B cell (primary cell): ENCODE measurements around the gene CDX1. TPM values are rescaled to one million over a fixed set of nuclear protein-coding genes. Genes with fewer than 3 reads are reported as not detected.

Experiments
- ATAC-seq: fragments of 200-7000 bp; cut with Tn5 transposase; one replicate; pipeline ENCODE4 v1.10.0; 2021; ENCODE audit warnings: low read depth, mild to moderate bottlenecking, moderate number of reproducible peaks, moderate library complexity
- CTCF ChIA-PET: fragments of 350-600 bp; sonication (Branson Sonifier 250); formaldehyde crosslinking; loops from one replicate; lab custom pipeline; 2021; ENCODE audit warnings: antibody characterized with exemption, inconsistent platforms; lab: Charles Lee
- POLR2A ChIA-PET: fragments of 350-600 bp; sonication (Branson Sonifier 250); formaldehyde crosslinking; loops from one replicate; lab custom pipeline; 2021; ENCODE audit warnings: antibody characterized with exemption; lab: Charles Lee
- DNase-seq: peaks from one replicate; pipeline ENCODE4 v3.0.0; 2013
- H2AFZ ChIP-seq: 2 replicates; pipeline ENCODE4 v1.6.1; 2012; ENCODE audit warnings: mild to moderate bottlenecking, low read depth, low read length; ENCODE audit not compliant: insufficient read depth, poor library complexity, severe bottlenecking
- H3K27ac ChIP-seq, 2 donors: 1 replicate in 1 of 2; 2 replicates in 1 of 2; pipeline ENCODE4 v1.5.1; 2012 to 2013; ENCODE audit warnings: low read length in 2 of 2, mild to moderate bottlenecking in 2 of 2, moderate library complexity in 1 of 2
- H3K27me3 ChIP-seq, 4 experiments: fragments of 200-600 bp in 1 of 4; sonication (generic) in 1 of 4; replicated peaks in 1 of 4; 1 replicate in 2 of 4; 2 replicates in 2 of 4; pipeline versions ENCODE4 v1.6.1 to v1.7.0; 2013 to 2016; ENCODE audit warnings: low read length in 3 of 4, mild to moderate bottlenecking in 2 of 4, mixed read lengths in 1 of 4, moderate library complexity in 1 of 4; ENCODE audit not compliant: insufficient read depth in 4 of 4, control insufficient read depth in 3 of 4; ENCODE audit errors: control extremely low read depth in 1 of 4
- H3K36me3 ChIP-seq, 2 experiments: replicated peaks in 1 of 2; 1 replicate in 1 of 2; 2 replicates in 1 of 2; pipeline versions ENCODE4 v1.6.1 to v1.7.1; 2013; ENCODE audit warnings: low read length in 1 of 2; ENCODE audit not compliant: insufficient read depth in 2 of 2, control insufficient read depth in 1 of 2; ENCODE audit errors: control extremely low read depth in 1 of 2, extremely low read depth in 1 of 2
- H3K4me1 ChIP-seq, 2 donors: fragments of 200-600 bp in 1 of 2; sonication (generic) in 1 of 2; 1 replicate in 1 of 2; 2 replicates in 1 of 2; pipeline versions ENCODE4 v1.5.1 to v1.6.1; 2013 to 2017; ENCODE audit warnings: low read length in 2 of 2; ENCODE audit not compliant: control insufficient read depth in 2 of 2, insufficient read depth in 2 of 2
- H3K4me2 ChIP-seq: replicated peaks from 2 replicates; pipeline ENCODE3; 2012; ENCODE audit warnings: mild to moderate bottlenecking, low read depth, low read length; ENCODE audit not compliant: poor library complexity, severe bottlenecking
- H3K4me3 ChIP-seq, 5 experiments: fragments of 200-600 bp in 1 of 5; sonication (generic) in 1 of 5; 1 replicate in 3 of 5; 2 replicates in 2 of 5; pipeline versions ENCODE4 v1.5.1 to v1.7.0; 2011 to 2016; ENCODE audit warnings: low read length in 4 of 5, mild to moderate bottlenecking in 4 of 5, low read depth in 2 of 5, control low read depth in 1 of 5, moderate library complexity in 1 of 5; ENCODE audit not compliant: insufficient read depth in 1 of 5; ENCODE audit errors: control extremely low read depth in 1 of 5, extremely low read depth in 1 of 5
- H3K79me2 ChIP-seq: fragments of 200-600 bp; sonication (generic); one replicate; pipeline ENCODE4 v1.6.0; 2016; ENCODE audit warnings: low read length; ENCODE audit not compliant: control insufficient read depth, insufficient read depth
- H3K9ac ChIP-seq: fragments of 200-600 bp; sonication (generic); 2 replicates; pipeline ENCODE4 v1.6.1; 2017; ENCODE audit warnings: mild to moderate bottlenecking, low read length, moderate library complexity
- H3K9me3 ChIP-seq, 3 donors: one replicate each; pipeline versions ENCODE4 v1.6.1 to v1.7.1; 2013; ENCODE audit warnings: low read length in 2 of 3; ENCODE audit not compliant: control insufficient read depth in 2 of 3, insufficient read depth in 1 of 3; ENCODE audit errors: control extremely low read depth in 1 of 3
- H4K20me1 ChIP-seq: 2 replicates; pipeline ENCODE4 v1.6.0; 2012; ENCODE audit warnings: mild to moderate bottlenecking, low read length; ENCODE audit not compliant: insufficient read depth, control insufficient read depth, poor library complexity, severe bottlenecking
- H3K27ac Mint-ChIP-seq: one replicate; pipeline ENCODE4 v1.8.0; 2021; ENCODE audit warnings: mixed read lengths
- H3K27me3 Mint-ChIP-seq: one replicate; pipeline ENCODE4 v1.8.0; 2021; ENCODE audit warnings: mixed read lengths
- H3K4me1 Mint-ChIP-seq: one replicate; pipeline ENCODE4 v1.8.0; 2021; ENCODE audit warnings: mixed read lengths
- H3K4me3 Mint-ChIP-seq: one replicate; pipeline ENCODE4 v1.8.0; 2021; ENCODE audit warnings: mixed read lengths
- H3K9me3 Mint-ChIP-seq: one replicate; pipeline ENCODE4 v1.8.0; 2022; ENCODE audit warnings: mixed read lengths; ENCODE audit not compliant: insufficient read depth
- EZH2 ChIP-seq: IDR thresholded peaks from 2 replicates; pipeline ENCODE4 v1.6.1; 2012; ENCODE audit warnings: borderline replicate concordance, low read depth, mild to moderate bottlenecking, moderate library complexity, low read length; ENCODE audit not compliant: insufficient read depth, poor library complexity, severe bottlenecking
- WGBS: methylation state at CpG from one replicate; pipeline ENCODE4 v1.1.5; 2013; ENCODE audit warnings: missing lambda C conversion rate; ENCODE audit not compliant: insufficient coverage; 5-methylcytosine and 5-hydroxymethylcytosine counted together
- intact Hi-C: fragments of 100-400 bp; cut with micrococcal nuclease; formaldehyde crosslinking; loops from one replicate; pipeline ENCODE4 v1.10.0; 2022
- polyA plus RNA-seq: library from polyadenylated mRNA; depleted of rRNA; stranded (reverse); fragments of >200 nt; gene quantifications from 2 replicates; pipeline ENCODE4 v1.2.3, GENCODE V29; 2012
- total RNA-seq, 2 donors: library from RNA; stranded (reverse); fragments of 120-200 nt in 1 of 2; gene quantifications; 1 replicate in 1 of 2; 2 replicates in 1 of 2; pipeline versions ENCODE4 v1.2.3 to v1.2.4, GENCODE V29; 2013 to 2022
- TF ChIP-seq, protein P1 (sequence below): fragments of 200-600 bp; IDR thresholded peaks from one replicate; pipeline ENCODE4 v1.8.0; 2022; ENCODE audit warnings: antibody characterized with exemption, mild to moderate bottlenecking

Gene CDX1
- total and polyA plus RNA-seq, 2 donors (not counting 1 experiment from before 2014, with no cell fraction given) = not detected

DNA sequence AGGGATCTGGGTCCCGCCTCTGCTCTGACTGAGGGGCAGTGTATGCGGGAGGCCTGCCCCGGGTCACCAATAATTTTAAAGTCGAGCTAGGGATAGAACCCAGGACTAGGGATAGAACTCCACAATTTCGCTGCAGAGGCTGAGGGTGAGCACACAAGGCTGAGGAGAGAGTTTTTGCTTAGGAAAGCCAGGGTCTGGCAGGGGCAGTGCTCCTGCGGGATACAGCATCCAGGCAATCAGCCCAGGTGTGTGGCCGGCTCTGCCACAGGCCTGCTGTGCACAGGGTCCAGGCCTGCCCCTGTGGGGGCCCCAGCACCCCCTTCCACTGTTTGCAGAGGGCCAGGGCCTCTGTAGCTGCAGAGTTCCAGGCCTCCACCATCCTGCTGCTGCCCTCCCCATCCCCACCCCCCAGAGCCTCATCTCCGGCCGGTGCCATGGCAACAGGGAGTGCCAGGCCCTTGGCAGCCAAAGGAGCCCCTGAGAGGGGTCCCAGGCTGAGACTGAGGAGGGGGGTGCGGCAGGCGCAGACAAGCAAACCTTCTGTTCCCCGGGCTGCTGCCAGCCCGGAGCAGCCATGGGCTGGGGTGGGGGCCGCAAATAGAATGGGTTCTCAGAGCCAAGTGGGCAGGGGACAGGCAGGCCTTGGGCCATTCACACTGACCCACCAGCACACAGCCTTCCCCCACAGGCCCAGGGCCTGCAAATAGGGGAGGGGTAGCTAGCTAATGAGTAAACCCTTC lies 19.5 kb upstream of the CDX1 start:
- Histone ChIP-seq H3K27ac (no peak overlapping the region), H3K36me3 (no peaks in the 10 kb centered on the region), H3K4me3 (no peak overlapping the region), H3K4me1 (no peaks in the 10 kb centered on the region), H3K9me3 (no peaks in the 10 kb centered on the region), H3K4me2 (no peak overlapping the region), H3K9ac (no peak overlapping the region), H4K20me1 (no peaks in the 10 kb centered on the region), H2AFZ (no peak overlapping the region), H3K79me2 (no peaks in the 10 kb centered on the region), H3K27me3 (no peaks in the 10 kb centered on the region)
- intact Hi-C loops = no loop called here
- Mint-ChIP-seq H3K4me3 (no peak overlapping the region), H3K4me1 (no peaks in the 10 kb centered on the region), H3K27me3 (no peaks in the 10 kb centered on the region), H3K9me3 (no peaks in the 10 kb centered on the region), H3K27ac (no peak overlapping the region)
- CTCF ChIA-PET = no interaction called here
- WGBS = 98% methylated on average over 10 of the region's 14 CpGs
- DNase-seq = no peak
- TF ChIP-seq, protein P1, sequence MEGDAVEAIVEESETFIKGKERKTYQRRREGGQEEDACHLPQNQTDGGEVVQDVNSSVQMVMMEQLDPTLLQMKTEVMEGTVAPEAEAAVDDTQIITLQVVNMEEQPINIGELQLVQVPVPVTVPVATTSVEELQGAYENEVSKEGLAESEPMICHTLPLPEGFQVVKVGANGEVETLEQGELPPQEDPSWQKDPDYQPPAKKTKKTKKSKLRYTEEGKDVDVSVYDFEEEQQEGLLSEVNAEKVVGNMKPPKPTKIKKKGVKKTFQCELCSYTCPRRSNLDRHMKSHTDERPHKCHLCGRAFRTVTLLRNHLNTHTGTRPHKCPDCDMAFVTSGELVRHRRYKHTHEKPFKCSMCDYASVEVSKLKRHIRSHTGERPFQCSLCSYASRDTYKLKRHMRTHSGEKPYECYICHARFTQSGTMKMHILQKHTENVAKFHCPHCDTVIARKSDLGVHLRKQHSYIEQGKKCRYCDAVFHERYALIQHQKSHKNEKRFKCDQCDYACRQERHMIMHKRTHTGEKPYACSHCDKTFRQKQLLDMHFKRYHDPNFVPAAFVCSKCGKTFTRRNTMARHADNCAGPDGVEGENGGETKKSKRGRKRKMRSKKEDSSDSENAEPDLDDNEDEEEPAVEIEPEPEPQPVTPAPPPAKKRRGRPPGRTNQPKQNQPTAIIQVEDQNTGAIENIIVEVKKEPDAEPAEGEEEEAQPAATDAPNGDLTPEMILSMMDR = no peak
- TF ChIP-seq EZH2 = no peak
- POLR2A ChIA-PET = no interaction called here
- ATAC-seq = no peak

DNA sequence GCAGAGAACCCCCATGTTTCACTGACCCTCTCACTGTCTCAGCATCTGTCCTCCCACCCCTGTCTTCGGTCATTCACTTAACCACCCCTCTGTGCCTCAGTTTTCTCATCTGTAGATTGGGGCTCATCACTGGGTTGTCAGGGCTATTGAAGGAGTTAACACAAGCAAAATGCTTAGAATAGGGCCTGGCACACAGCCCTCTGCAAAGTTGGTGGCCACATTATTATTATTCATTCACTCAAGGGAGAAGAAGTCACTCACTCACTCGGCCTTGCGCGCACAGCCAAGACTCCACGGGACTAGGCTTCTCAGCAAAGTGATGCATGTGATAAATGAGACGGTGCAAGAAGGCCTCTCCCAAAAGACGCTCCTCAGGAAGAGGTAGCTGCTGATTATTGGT lies 18.9 kb upstream of the CDX1 start:
- Mint-ChIP-seq H3K27ac (no peak overlapping the region), H3K9me3 (no peaks in the 10 kb centered on the region), H3K27me3 (no peaks in the 10 kb centered on the region), H3K4me3 (no peak overlapping the region), H3K4me1 (no peaks in the 10 kb centered on the region)
- H3K4me1 ChIP-seq = no peaks in the 10 kb centered on the region
- no peak overlapping the region for H3K4me2 ChIP-seq
- no peak overlapping the region for H3K9ac ChIP-seq
- no peak overlapping the region for H2AFZ ChIP-seq
- no peaks in the 10 kb centered on the region for H4K20me1 ChIP-seq
- H3K9me3 ChIP-seq = no peaks in the 10 kb centered on the region
- H3K4me3 ChIP-seq = no peak overlapping the region
- POLR2A ChIA-PET = no interaction called here
- H3K79me2 ChIP-seq = no peaks in the 10 kb centered on the region
- DNase-seq (no peak), ATAC-seq (no peak)
- no peak overlapping the region for H3K27ac ChIP-seq
- no peaks in the 10 kb centered on the region for H3K27me3 ChIP-seq
- H3K36me3 ChIP-seq = no peaks in the 10 kb centered on the region
- no peak for TF ChIP-seq EZH2
- TF ChIP-seq, protein P1 = no peak
- intact Hi-C loops = no loop called here
- 100% methylated on average over 3 of the region's 7 CpGs for WGBS
- CTCF ChIA-PET = no interaction called here
